ENCODE measurements around the gene TCN2. TPM values are rescaled to one million over a fixed set of nuclear protein-coding genes. Genes with fewer than 3 reads are reported as not detected.

TCN2 gene
- total and polyA plus RNA-seq, 12 donors: 8.9 to 46.8 (median 14.8) TPM

DNA sequence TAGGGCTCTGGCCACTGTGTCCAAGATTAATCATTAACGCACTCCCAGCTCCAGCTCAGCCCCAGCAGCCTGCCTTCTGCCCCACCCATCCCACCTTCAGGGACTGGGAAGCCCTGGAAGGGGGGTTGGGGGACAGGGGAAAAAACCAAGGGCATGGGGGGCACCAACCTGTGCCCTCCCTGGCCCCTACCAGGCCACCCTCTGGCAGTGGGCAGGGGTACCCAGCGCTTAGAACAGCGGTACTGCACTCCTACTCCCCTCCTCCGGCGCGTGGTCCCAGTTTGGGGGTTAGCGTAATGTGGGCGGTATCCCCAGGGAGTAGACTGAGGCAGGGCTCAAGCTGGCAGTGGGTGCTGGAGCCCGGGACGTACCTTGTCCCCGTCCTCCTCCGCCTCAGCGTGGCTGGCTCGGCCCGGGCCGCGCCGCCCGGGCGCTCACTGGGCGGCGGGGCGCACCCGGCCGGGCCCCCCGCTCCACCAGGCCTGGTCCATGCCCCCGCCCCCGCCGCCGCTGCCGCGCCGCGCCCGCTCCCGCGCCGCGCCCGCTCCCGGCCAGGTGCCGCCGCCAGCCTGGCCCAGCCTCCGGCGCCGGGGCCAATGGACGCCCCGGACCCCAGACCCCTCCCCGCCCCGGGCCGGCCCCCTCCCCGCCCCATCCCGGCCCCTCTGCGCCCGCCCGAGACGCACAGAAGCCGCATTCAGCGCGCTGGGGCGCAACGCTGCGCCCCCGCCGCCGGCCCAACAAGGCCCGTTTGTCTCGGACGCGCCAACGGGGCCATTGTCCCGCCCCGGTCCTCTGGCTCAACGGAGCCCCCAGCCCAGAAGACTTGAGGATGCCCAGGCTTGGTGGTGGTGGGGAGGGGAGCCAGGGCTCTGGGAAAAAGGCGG is 32.6 kb upstream of the TCN2 start, which contains the start of gene GAL3ST1:
TSS of gene GAL3ST1 (minus strand) at position 571 of the 887 bp plus-strand sequence. CDS start 17,273 bp downstream, outside the sequence.
- TF ChIP-seq, protein P1, sequence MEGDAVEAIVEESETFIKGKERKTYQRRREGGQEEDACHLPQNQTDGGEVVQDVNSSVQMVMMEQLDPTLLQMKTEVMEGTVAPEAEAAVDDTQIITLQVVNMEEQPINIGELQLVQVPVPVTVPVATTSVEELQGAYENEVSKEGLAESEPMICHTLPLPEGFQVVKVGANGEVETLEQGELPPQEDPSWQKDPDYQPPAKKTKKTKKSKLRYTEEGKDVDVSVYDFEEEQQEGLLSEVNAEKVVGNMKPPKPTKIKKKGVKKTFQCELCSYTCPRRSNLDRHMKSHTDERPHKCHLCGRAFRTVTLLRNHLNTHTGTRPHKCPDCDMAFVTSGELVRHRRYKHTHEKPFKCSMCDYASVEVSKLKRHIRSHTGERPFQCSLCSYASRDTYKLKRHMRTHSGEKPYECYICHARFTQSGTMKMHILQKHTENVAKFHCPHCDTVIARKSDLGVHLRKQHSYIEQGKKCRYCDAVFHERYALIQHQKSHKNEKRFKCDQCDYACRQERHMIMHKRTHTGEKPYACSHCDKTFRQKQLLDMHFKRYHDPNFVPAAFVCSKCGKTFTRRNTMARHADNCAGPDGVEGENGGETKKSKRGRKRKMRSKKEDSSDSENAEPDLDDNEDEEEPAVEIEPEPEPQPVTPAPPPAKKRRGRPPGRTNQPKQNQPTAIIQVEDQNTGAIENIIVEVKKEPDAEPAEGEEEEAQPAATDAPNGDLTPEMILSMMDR (IDR thresholded peaks at IDR 0.05): no peak
- no peaks in the 10 kb centered on the region for H3K9me3 ChIP-seq
- peak in 1 of 8 donors; percentile 2 for ATAC-seq
- WGBS, 2 donors: 6% methylated on average over 62 to 70 of the region's 75 CpGs
- no peak for DNase-seq
- H3K4me3 ChIP-seq: peak within 1 kb of the TSS in 1 of 10 donors; percentile 13
- H3K27me3 ChIP-seq: peaks cover 0 to 18% (median 2%) of the 10 kb centered on the region in 7 donors
- intact Hi-C loops (cut with DNase I): no loop called here
- peaks cover 0 to 18% (median 13%) of the 10 kb centered on the region in 9 donors for H3K4me1 ChIP-seq
- H3K27ac ChIP-seq: peak within 1 kb of the TSS in 1 of 10 donors; percentile 12
- H3K36me3 ChIP-seq: peaks cover 1 to 40% (median 32%) of the 10 kb centered on the region in 9 donors

DNA sequence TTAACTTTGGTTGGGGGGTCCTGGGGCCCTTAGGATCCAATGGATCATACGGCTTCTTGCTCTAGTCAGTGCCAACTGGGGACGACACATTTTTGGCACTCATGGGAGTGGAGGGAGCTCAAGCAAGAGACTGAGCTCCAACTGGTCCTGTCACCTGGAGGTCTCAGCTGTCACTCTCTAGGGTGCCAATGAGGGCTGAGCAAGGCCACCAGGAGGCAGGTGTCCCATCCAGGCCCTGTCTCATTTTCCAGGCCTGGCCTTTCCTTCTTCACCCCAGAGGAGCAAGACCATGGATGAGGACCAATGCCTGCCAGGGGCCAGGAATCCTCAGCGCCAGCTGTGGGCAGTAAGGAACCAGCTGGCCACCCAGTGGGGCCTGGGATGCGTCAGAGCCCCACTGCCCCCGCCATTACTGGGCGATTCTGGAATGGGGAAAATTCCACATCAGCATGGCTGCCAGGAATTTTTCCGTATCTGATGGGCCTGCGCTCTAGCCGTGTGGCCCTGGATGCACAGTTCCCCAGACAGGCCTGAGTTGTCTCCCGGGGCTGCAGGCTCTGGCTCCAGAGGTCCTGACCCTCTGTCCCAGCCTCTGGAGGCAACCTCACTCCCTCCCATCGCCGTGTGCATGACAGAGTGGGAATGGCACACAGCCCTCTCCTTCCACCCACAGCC is 31.8 kb upstream of the TCN2 start:
- Histone ChIP-seq H3K27ac (peak overlapping the region in 1 of 10 donors; percentile 12), H3K9me3 (no peaks in the 10 kb centered on the region), H3K4me1 (peaks cover 0 to 18% (median 13%) of the 10 kb centered on the region in 9 donors), H3K36me3 (peaks cover 9 to 48% (median 39%) of the 10 kb centered on the region in 9 donors), H3K4me3 (peak overlapping the region in 1 of 10 donors; percentile 13), H3K27me3 (peaks cover 0 to 18% (median 0%) of the 10 kb centered on the region in 7 donors)
- 39 to 43% methylated on average over 12 of the region's 12 CpGs for WGBS, 2 donors
- TF ChIP-seq, protein P1 (IDR thresholded peaks at IDR 0.05): peak in 1 of 9 donors; percentile 13
- DNase-seq: peak; percentile 9 to 47
- intact Hi-C loops (cut with DNase I): no loop called here
- peak; percentile 18 to 74 (median 69) for ATAC-seq

DNA sequence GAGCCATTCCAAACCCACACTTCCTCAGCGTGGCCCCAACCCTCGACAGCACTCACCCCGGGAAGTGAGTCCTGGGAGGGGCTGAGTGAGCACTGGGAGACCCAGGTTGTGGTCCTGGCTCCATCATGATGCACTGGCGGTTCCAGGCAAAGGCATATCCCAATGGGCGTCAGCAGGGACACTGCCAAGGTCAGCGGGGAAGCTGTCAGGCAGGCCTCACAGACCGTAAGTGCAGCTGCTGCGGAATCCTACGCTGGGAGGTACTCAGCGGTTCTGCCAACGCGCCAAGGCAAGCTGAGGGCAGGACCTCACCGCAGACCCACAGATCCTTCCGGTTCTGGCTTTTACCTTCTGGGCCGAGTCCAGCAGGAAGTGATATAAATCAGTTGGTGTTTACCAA is 31.1 kb upstream of the TCN2 start:
- TF ChIP-seq, protein P1 (IDR thresholded peaks at IDR 0.05): no peak
- Histone ChIP-seq H3K4me1 (peaks cover 0 to 18% (median 13%) of the 10 kb centered on the region in 9 donors), H3K4me3 (no peak overlapping the region), H3K27me3 (peaks cover 0 to 18% (median 0%) of the 10 kb centered on the region in 7 donors), H3K27ac (peak overlapping the region in 1 of 10 donors; percentile 12), H3K9me3 (no peaks in the 10 kb centered on the region), H3K36me3 (peaks cover 16 to 55% (median 47%) of the 10 kb centered on the region in 9 donors)
- intact Hi-C loops (cut with DNase I): no loop called here
- DNase-seq (no peak), ATAC-seq (peak in 1 of 8 donors; percentile 3)
- 83 to 85% methylated on average over 15 of the region's 15 CpGs for WGBS, 2 donors

DNA sequence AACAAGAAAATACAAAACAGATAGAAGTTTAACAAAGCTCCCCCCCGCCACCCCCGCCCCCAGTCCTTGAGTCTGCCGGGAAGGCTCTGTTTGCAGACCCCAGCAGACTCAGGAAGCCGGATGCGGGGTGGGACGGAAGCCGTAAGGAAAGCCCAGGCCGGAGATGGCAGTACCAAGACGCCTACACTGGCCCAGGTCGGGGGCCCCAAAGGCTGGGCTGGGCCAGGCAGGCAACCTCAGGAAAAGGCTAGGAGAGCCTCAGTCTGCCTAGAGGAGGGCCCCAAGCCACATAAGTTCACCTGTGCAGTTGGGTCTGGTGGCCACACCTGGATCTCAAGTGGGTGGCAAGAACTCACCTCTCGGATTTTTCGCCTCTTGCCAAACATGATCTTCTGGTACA is 28.5 kb upstream of the TCN2 start:
- Histone ChIP-seq H3K36me3 (peaks cover 22 to 82% (median 62%) of the 10 kb centered on the region in 9 donors), H3K27ac (no peak overlapping the region), H3K4me1 (peaks cover 0 to 18% (median 13%) of the 10 kb centered on the region in 9 donors), H3K27me3 (peaks cover 0 to 17% (median 0%) of the 10 kb centered on the region in 7 donors), H3K4me3 (no peak overlapping the region), H3K9me3 (no peaks in the 10 kb centered on the region)
- DNase-seq (no peak), ATAC-seq (no peak)
- intact Hi-C loops (cut with DNase I): no loop called here
- TF ChIP-seq, protein P1 (IDR thresholded peaks at IDR 0.05): no peak
- 92 to 95% methylated on average over 12 of the region's 12 CpGs for WGBS, 2 donors
